Sigmoid colon (tissue), 7 donors: Measurements from ENCODE around the gene ATP9A. TPM values are rescaled to one million over a fixed set of nuclear protein-coding genes. Genes with fewer than 3 reads are reported as not detected.
A peak's percentile ranks its signal among the peaks of the same experiment; 100 is the strongest.

ENCODE experiments used
- DNase-seq: peaks from one replicate; pipeline ENCODE4 v3.0.0-alpha.2; 2019
- H3K27ac ChIP-seq, 4 donors: fragments of 200-600 bp; sonication (generic); one replicate each; pipeline ENCODE4 v1.5.1; 2016 to 2019; ENCODE audit warnings: mild to moderate bottlenecking in 1 of 4
- H3K27me3 ChIP-seq, 3 donors: fragments of 200-600 bp; sonication (generic); one replicate each; pipeline ENCODE4 v1.5.1; 2019; ENCODE audit warnings: mild to moderate bottlenecking in 1 of 3
- H3K36me3 ChIP-seq, 4 donors: fragments of 200-600 bp; sonication (generic); one replicate each; pipeline ENCODE4 v1.5.1; 2016 to 2019
- H3K4me1 ChIP-seq, 4 donors: fragments of 200-600 bp; sonication (generic); one replicate each; pipeline ENCODE4 v1.5.1; 2017 to 2019
- H3K4me3 ChIP-seq, 4 donors: fragments of 200-600 bp; sonication (generic); one replicate each; pipeline ENCODE4 v1.5.1; 2017 to 2019; ENCODE audit warnings: mild to moderate bottlenecking in 2 of 4, moderate library complexity in 1 of 4
- H3K9me3 ChIP-seq, 4 donors: fragments of 200-600 bp in 3 of 4; sonication (generic) in 3 of 4; one replicate each; pipeline versions ENCODE4 v1.5.1 to v1.6.1; 2013 to 2019
- CTCF ChIP-seq, 4 experiments: fragments of 450-650 bp in 3 of 4; fragments of 200-600 bp in 1 of 4; IDR thresholded peaks; one replicate each; pipeline ENCODE4 v1.5.1; 2016 to 2019; ENCODE audit warnings: antibody characterized with exemption in 4 of 4, mild to moderate bottlenecking in 3 of 4, moderate library complexity in 2 of 4
- EP300 ChIP-seq, 4 donors: sonication (generic); formaldehyde crosslinking; IDR thresholded peaks; one replicate each; pipeline ENCODE4 v1.6.1; 2017; ENCODE audit warnings: antibody characterized with exemption in 4 of 4
- POLR2A ChIP-seq, 2 donors: fragments of 450-650 bp; IDR thresholded peaks; one replicate each; pipeline ENCODE4 v1.6.1; 2016; ENCODE audit warnings: antibody characterized with exemption in 2 of 2, mild to moderate bottlenecking in 2 of 2, moderate library complexity in 2 of 2
- POLR2AphosphoS5 ChIP-seq, 4 donors: sonication (generic); formaldehyde crosslinking; IDR thresholded peaks; one replicate each; pipeline ENCODE4 v1.6.1; 2017; ENCODE audit warnings: antibody characterized with exemption in 4 of 4
- WGBS, 2 donors: extraction: QIAGEN DNeasy Blood & Tissue Kit; methylation state at CpG; one replicate each; pipeline ENCODE4 v1.1.7; 2013; 5-methylcytosine and 5-hydroxymethylcytosine counted together
- intact Hi-C: fragments of 100-400 bp; cut with DNase I; formaldehyde crosslinking; loops from one replicate; pipeline ENCODE4 v1.15.1; 2023
- polyA plus RNA-seq, 3 donors: library from polyadenylated mRNA; stranded (reverse); fragments of 200-250 nt; gene quantifications; one replicate each; pipeline ENCODE4 v1.2.3, GENCODE V29; 2013
- total RNA-seq, 4 donors: library from RNA; depleted of rRNA; stranded (reverse); fragments of >200 nt; gene quantifications; one replicate each; pipeline ENCODE4 v1.1.0, GENCODE V29; 2016
- donor health status: healthy with polysubstance abuse.
- donor health status: Bipolar disorder and iron deficiency.
- donor health status: healthy.

Gene ATP9A
- total and polyA plus RNA-seq, 7 donors: 4.2 to 34.8 (median 31.0) TPM

DNA sequence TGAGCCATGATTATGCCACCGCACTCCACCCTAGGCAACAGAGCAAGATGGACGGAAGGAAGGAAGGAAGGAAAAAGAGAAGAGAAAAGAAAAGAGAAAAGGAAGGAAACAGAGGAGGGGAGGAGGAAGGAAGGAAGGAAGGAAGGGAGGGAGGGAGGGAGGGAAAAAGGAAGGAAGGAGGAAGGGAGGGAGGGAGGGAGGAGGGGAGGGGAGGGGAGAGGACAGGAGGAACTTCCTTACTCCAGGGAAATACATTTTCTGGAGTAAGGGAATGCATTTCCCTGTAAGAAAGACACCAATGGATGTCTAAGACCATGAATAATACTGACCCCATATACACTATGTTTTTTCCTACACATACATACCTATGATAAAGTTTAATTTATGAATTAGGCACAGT is 132.5 kb downstream of the ATP9A start:
- intact Hi-C loops: loop anchor here (10.0 kb wide), 1 partner anchor 129 kb away; the partner anchor contains the start of gene ATP9A
- Histone ChIP-seq H3K27me3 (no peaks in the 10 kb centered on the region), H3K9me3 (no peaks in the 10 kb centered on the region), H3K27ac (no peak overlapping the region), H3K4me3 (no peak overlapping the region), H3K36me3 (peaks cover 0 to 15% (median 0%) of the 10 kb centered on the region in 4 donors), H3K4me1 (peaks cover 0 to 17% (median 14%) of the 10 kb centered on the region in 4 donors)
- WGBS, 2 donors: 96 to 98% methylated on average over 2 of the region's 2 CpGs
- no peak for DNase-seq
- no peak for TF ChIP-seq EP300 (IDR thresholded peaks at IDR 0.05)
- no peak for TF ChIP-seq POLR2A (IDR thresholded peaks at IDR 0.05)
- no peak for TF ChIP-seq POLR2AphosphoS5 (IDR thresholded peaks at IDR 0.05)
- no peak for TF ChIP-seq CTCF (IDR thresholded peaks at IDR 0.05)

DNA sequence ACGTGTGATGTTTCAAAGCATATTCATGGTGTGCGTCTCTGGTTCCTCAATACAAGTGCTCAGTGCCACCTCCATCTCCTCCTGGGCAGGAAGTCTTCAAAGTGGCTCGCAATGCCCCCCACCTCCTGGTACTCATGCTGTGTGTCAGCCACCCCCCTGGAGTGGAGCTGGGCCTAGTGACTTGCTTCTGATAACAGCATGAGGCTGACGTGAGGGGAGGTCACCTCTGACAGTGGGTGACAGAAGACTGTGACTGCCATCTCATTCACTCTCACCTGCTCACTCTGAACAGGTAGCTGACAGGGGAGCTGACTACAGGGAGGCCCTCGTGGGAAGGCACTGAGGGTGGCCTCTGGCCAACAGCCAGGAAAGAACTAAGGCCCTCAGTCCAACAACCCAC is 133.3 kb downstream of the ATP9A start:
- Histone ChIP-seq H3K27ac (no peak overlapping the region), H3K4me3 (no peak overlapping the region), H3K27me3 (no peaks in the 10 kb centered on the region), H3K9me3 (no peaks in the 10 kb centered on the region), H3K36me3 (peaks cover 0 to 15% (median 0%) of the 10 kb centered on the region in 4 donors), H3K4me1 (peaks cover 0 to 24% (median 21%) of the 10 kb centered on the region in 4 donors)
- TF ChIP-seq POLR2A (IDR thresholded peaks at IDR 0.05): no peak
- TF ChIP-seq POLR2AphosphoS5 (IDR thresholded peaks at IDR 0.05): no peak
- TF ChIP-seq CTCF (IDR thresholded peaks at IDR 0.05): no peak
- TF ChIP-seq EP300 (IDR thresholded peaks at IDR 0.05): no peak
- 84 to 89% methylated on average over 5 of the region's 5 CpGs for WGBS, 2 donors
- no peak for DNase-seq
- intact Hi-C loops: loop anchor here (10.0 kb wide), 1 partner anchor 130 kb away; the partner anchor contains the start of gene ATP9A

GRCh38 chr20:51634257-51634656 is 133.9 kb downstream of the ATP9A start:
- TF ChIP-seq CTCF (IDR thresholded peaks at IDR 0.05) (no peak), POLR2A (IDR thresholded peaks at IDR 0.05) (no peak), EP300 (IDR thresholded peaks at IDR 0.05) (no peak), POLR2AphosphoS5 (IDR thresholded peaks at IDR 0.05) (no peak)
- DNase-seq: no peak
- Histone ChIP-seq H3K36me3 (peaks cover 0 to 15% (median 0%) of the 10 kb centered on the region in 4 donors), H3K9me3 (no peaks in the 10 kb centered on the region), H3K4me3 (no peak overlapping the region), H3K27me3 (no peaks in the 10 kb centered on the region), H3K4me1 (peaks cover 0 to 29% (median 21%) of the 10 kb centered on the region in 4 donors), H3K27ac (peak overlapping the region in 1 of 4 donors; percentile 21)
- 88 to 91% methylated on average over 9 of the region's 9 CpGs for WGBS, 2 donors
- intact Hi-C loops: loop anchor here (10.0 kb wide), 1 partner anchor 131 kb away; the partner anchor contains the start of gene ATP9A

DNA sequence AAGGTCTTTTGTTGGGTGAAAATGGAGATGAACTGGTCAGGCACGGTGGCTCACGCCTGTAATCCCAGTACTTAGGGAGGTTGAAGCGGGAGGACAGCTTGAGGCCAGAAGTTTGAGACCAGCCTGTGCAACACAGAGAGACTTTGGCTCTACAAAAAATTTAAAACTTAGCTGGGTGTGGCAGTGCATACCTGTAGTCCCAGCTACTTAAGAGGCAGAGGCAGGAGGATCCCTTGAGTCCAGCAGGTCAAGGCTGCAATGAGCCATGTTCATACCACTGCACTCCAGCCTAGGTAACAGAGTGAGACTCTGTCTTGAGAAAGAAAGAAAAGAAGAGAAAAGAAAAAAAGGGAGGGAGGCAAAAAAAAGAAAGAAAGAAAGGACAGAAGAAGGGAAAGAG is 134.8 kb downstream of the ATP9A start:
- TF ChIP-seq POLR2AphosphoS5 (IDR thresholded peaks at IDR 0.05) (no peak), EP300 (IDR thresholded peaks at IDR 0.05) (no peak), POLR2A (IDR thresholded peaks at IDR 0.05) (no peak), CTCF (IDR thresholded peaks at IDR 0.05) (no peak)
- no peak for DNase-seq

More for the DNA sequence above, 134.8 kb downstream of the ATP9A start:
- WGBS, 2 donors: 95 to 96% methylated on average over 3 of the region's 3 CpGs
- H3K4me3 ChIP-seq: no peak overlapping the region
- peak overlapping the region in 2 of 4 donors; percentile 25 to 74 for H3K27ac ChIP-seq
- intact Hi-C loops: loop anchor here (10.0 kb wide), 1 partner anchor 131 kb away; the partner anchor contains the start of gene ATP9A
- H3K4me1 ChIP-seq: peaks cover 0 to 29% (median 21%) of the 10 kb centered on the region in 4 donors
- no peaks in the 10 kb centered on the region for H3K9me3 ChIP-seq
- peaks cover 0 to 18% (median 0%) of the 10 kb centered on the region in 4 donors for H3K36me3 ChIP-seq
- H3K27me3 ChIP-seq: no peaks in the 10 kb centered on the region
